RWPE2 (cell line): Measurements from ENCODE around the gene GJC2.

Experiments
- ATAC-seq: fragments of 200-7000 bp; cut with Tn5 transposase; 3 replicates; pipeline ENCODE4 v1.9.1; 2021; ENCODE audit warnings: low read depth
- DNase-seq: peaks from one replicate; pipeline ENCODE4 v3.0.0-alpha.2; 2020; ENCODE audit warnings: low spot score
- H3K27ac ChIP-seq: fragments of 450-650 bp; 2 replicates; pipeline ENCODE4 v1.5.1; 2017; ENCODE audit warnings: mild to moderate bottlenecking; ENCODE audit not compliant: poor library complexity, severe bottlenecking
- H3K27me3 ChIP-seq: fragments of 250-450 bp; sonication (Bioruptor Pico); 2 replicates; pipeline ENCODE4 v1.5.1; 2021; ENCODE audit warnings: mild to moderate bottlenecking, moderate library complexity; ENCODE audit not compliant: insufficient read depth, poor library complexity, severe bottlenecking
- H3K36me3 ChIP-seq: fragments of 250-450 bp; sonication (Bioruptor Pico); 2 replicates; pipeline ENCODE4 v1.5.1; 2020; ENCODE audit warnings: low read depth, mild to moderate bottlenecking, moderate library complexity
- H3K4me1 ChIP-seq: fragments of 250-450 bp; sonication (Bioruptor Pico); 2 replicates; pipeline ENCODE4 v1.5.1; 2021; ENCODE audit warnings: mild to moderate bottlenecking, moderate library complexity; ENCODE audit not compliant: insufficient read depth, poor library complexity, severe bottlenecking
- H3K4me3 ChIP-seq: fragments of 250-450 bp; sonication (Bioruptor Pico); 2 replicates; pipeline ENCODE4 v1.5.1; 2021; ENCODE audit warnings: mild to moderate bottlenecking, moderate library complexity; ENCODE audit not compliant: severe bottlenecking
- H3K9me3 ChIP-seq: fragments of 250-450 bp; sonication (Bioruptor Pico); 2 replicates; pipeline ENCODE4 v1.5.1; 2021; ENCODE audit warnings: mild to moderate bottlenecking, moderate library complexity; ENCODE audit not compliant: severe bottlenecking
- CTCF ChIP-seq: fragments of 450-650 bp; IDR thresholded peaks from one replicate; pipeline ENCODE4 v1.5.1; 2017; ENCODE audit warnings: mild to moderate bottlenecking, moderate library complexity; ENCODE audit not compliant: poor library complexity, severe bottlenecking

Gene GJC2

GRCh38 chr1:228190182-228190581, 40.5 kb downstream of the GJC2 start:
- no peak for DNase-seq
- no peak for ATAC-seq
- Histone ChIP-seq H3K27me3 (no peaks in the 10 kb centered on the region), H3K27ac (no peak overlapping the region), H3K9me3 (no peaks in the 10 kb centered on the region), H3K36me3 (no peaks in the 10 kb centered on the region), H3K4me1 (no peaks in the 10 kb centered on the region), H3K4me3 (no peak overlapping the region)
- TF ChIP-seq CTCF, result no peak

- ATAC-seq, result no peak
- no peak for DNase-seq
- H3K9me3 ChIP-seq, result no peaks in the 10 kb centered on the region
Observed at GRCh38 chr1:228190778-228191177, 41.0 kb downstream of the GJC2 start.

GRCh38 chr1:228194436-228194835, 44.7 kb downstream of the GJC2 start:
- H3K9me3 ChIP-seq, result no peaks in the 10 kb centered on the region
- no peaks in the 10 kb centered on the region for H3K36me3 ChIP-seq
- no peak for TF ChIP-seq CTCF
- H3K4me3 ChIP-seq, result no peak overlapping the region
- H3K27ac ChIP-seq, result no peak overlapping the region
- no peak for DNase-seq
- H3K27me3 ChIP-seq, result no peaks in the 10 kb centered on the region
- H3K4me1 ChIP-seq, result no peaks in the 10 kb centered on the region
- ATAC-seq, result no peak

More at GRCh38 chr1:228190778-228191177, 41.0 kb downstream of the GJC2 start:
- Histone ChIP-seq H3K4me3 (no peak overlapping the region), H3K27ac (no peak overlapping the region), H3K36me3 (no peaks in the 10 kb centered on the region), H3K4me1 (no peaks in the 10 kb centered on the region), H3K27me3 (no peaks in the 10 kb centered on the region)
- no peak for TF ChIP-seq CTCF

GRCh38 chr1:228194921-228195812, 45.4 kb downstream of the GJC2 start:
- Histone ChIP-seq H3K27ac (no peak overlapping the region), H3K9me3 (no peaks in the 10 kb centered on the region), H3K4me1 (no peaks in the 10 kb centered on the region), H3K27me3 (no peaks in the 10 kb centered on the region), H3K36me3 (no peaks in the 10 kb centered on the region), H3K4me3 (no peak overlapping the region)
- DNase-seq, result no peak
- no peak for ATAC-seq
- TF ChIP-seq CTCF, result no peak

GRCh38 chr1:228197555-228198147, 47.9 kb downstream of the GJC2 start:
- H3K27me3 ChIP-seq, result no peaks in the 10 kb centered on the region
- ATAC-seq (no peak), DNase-seq (no peak)
- no peak overlapping the region for H3K27ac ChIP-seq
- H3K9me3 ChIP-seq, result no peaks in the 10 kb centered on the region
- H3K4me1 ChIP-seq, result no peaks in the 10 kb centered on the region
- no peak overlapping the region for H3K4me3 ChIP-seq
- no peak for TF ChIP-seq CTCF
- H3K36me3 ChIP-seq, result no peaks in the 10 kb centered on the region
